Suprapubic skin (tissue), 4 donors: ENCODE measurements around the gene MYO16.

ENCODE experiments used
- CTCF ChIP-seq, 2 donors: fragments of 200-600 bp in 1 of 2; fragments of 450-650 bp in 1 of 2; sonication (generic) in 1 of 2; IDR thresholded peaks; one replicate each; pipeline ENCODE4 v1.5.1; 2016 to 2019; ENCODE audit warnings: antibody characterized with exemption in 2 of 2, mild to moderate bottlenecking in 1 of 2, moderate library complexity in 1 of 2
- EP300 ChIP-seq: sonication (generic); formaldehyde crosslinking; IDR thresholded peaks from one replicate; pipeline ENCODE4 v1.6.1; 2017; ENCODE audit warnings: antibody characterized with exemption
- POLR2A ChIP-seq, 2 donors: fragments of 450-650 bp; IDR thresholded peaks; one replicate each; pipeline ENCODE4 v1.6.1; 2017; ENCODE audit warnings: antibody characterized with exemption in 2 of 2, mild to moderate bottlenecking in 2 of 2, moderate library complexity in 2 of 2
- POLR2AphosphoS5 ChIP-seq, 3 donors: sonication (generic); formaldehyde crosslinking; IDR thresholded peaks; one replicate each; pipeline ENCODE4 v1.6.1; 2017; ENCODE audit warnings: antibody characterized with exemption in 3 of 3

- TF ChIP-seq CTCF (IDR thresholded peaks at IDR 0.05) (no peak), POLR2AphosphoS5 (IDR thresholded peaks at IDR 0.05) (no peak), POLR2A (IDR thresholded peaks at IDR 0.05) (no peak), EP300 (no peak)
Observed at GRCh38 chr13:109166804-109167203, 537.4 kb downstream of the MYO16 start.
